Activated T-helper 2 cell treated with anti-CD3 and anti-CD28 coated beads, Interferon-gamma antibody, Interleukin-2, Interleukin-4, amounts not matched to agents 10 μg/mL and 5 μg/mL and 100 μg/mL, durations not matched to agents 14 hours and 24 hours and 36 hours (primary cell): ENCODE measurements around the gene PPP2R2B. TPM values are rescaled to one million over a fixed set of nuclear protein-coding genes. Genes with fewer than 3 reads are reported as not detected.
"Not testable (repeated sequence)": the region's sequence is repeated elsewhere in the genome, so short reads cannot be mapped to it uniquely, and the experiment has no call there.

ENCODE experiments used
- DNase-seq: peaks from one replicate; pipeline ENCODE4 v3.0.0; 2021; ENCODE audit warnings: low spot score
- H3K27ac Mint-ChIP-seq: one replicate; pipeline ENCODE4 v1.8.0; 2021; ENCODE audit warnings: mixed read lengths
- H3K27me3 Mint-ChIP-seq: one replicate; pipeline ENCODE4 v1.8.0; 2021; ENCODE audit warnings: low read depth, mixed read lengths
- H3K36me3 Mint-ChIP-seq: one replicate; pipeline ENCODE4 v1.8.0; 2021; ENCODE audit warnings: low read depth, mixed read lengths
- H3K4me1 Mint-ChIP-seq: one replicate; pipeline ENCODE4 v1.8.0; 2021; ENCODE audit warnings: low read depth, mixed read lengths
- H3K4me3 Mint-ChIP-seq: one replicate; pipeline ENCODE4 v1.8.0; 2021; ENCODE audit warnings: low read depth, mild to moderate bottlenecking, moderate library complexity, mixed read lengths
- H3K9me3 Mint-ChIP-seq: one replicate; pipeline ENCODE4 v1.8.0; 2021; ENCODE audit warnings: mixed read lengths
- intact Hi-C: fragments of 100-400 bp; cut with micrococcal nuclease; formaldehyde crosslinking; loops from one replicate; pipeline ENCODE4 v1.15.1; 2023
- total RNA-seq: library from RNA; stranded (reverse); gene quantifications from 2 replicates; pipeline ENCODE4 v1.2.3, GENCODE V29; 2022

PPP2R2B gene
- total RNA-seq, 1 donor from 2014 or later, result 0.34 TPM

DNA sequence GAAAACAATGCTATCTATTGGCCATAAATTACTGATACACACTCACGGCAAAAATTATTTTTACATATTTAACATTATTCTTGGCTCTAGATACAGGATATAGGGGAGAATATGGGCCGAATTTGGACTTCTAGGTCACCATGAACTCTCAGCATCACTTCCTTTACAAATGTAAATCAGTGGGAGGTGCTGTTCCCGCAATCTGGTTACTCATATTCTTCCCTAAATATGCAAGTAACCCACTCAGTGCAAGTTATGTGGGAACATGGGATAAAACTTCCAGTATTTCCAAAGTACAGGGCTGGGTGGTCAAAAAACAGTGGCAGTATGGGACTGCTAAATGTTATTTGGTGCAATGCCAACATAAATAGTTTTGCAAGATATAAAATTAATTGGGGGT lies 145.6 kb downstream of the PPP2R2B start:
- intact Hi-C loops, result no loop called here
- H3K27ac Mint-ChIP-seq, result no peak overlapping the region

GRCh38 chr5:146731909-146732659 lies 146.5 kb downstream of the PPP2R2B start:
- H3K4me1 Mint-ChIP-seq, result no peaks in the 10 kb centered on the region
- intact Hi-C loops, result no loop called here
- no peak overlapping the region for H3K4me3 Mint-ChIP-seq
- H3K27me3 Mint-ChIP-seq, result no peaks in the 10 kb centered on the region
- H3K27ac Mint-ChIP-seq, result no peak overlapping the region
- H3K9me3 Mint-ChIP-seq, result peaks cover 24% of the 10 kb centered on the region
- peaks cover 5% of the 10 kb centered on the region for H3K36me3 Mint-ChIP-seq
- DNase-seq, result no peak

More for the DNA sequence above, 145.6 kb downstream of the PPP2R2B start:
- H3K4me3 Mint-ChIP-seq, result no peak overlapping the region
- no peaks in the 10 kb centered on the region for H3K27me3 Mint-ChIP-seq
- peaks cover 5% of the 10 kb centered on the region for H3K36me3 Mint-ChIP-seq
- no peaks in the 10 kb centered on the region for H3K4me1 Mint-ChIP-seq
- no peak for DNase-seq
- H3K9me3 Mint-ChIP-seq, result peaks cover 20% of the 10 kb centered on the region

- H3K36me3 Mint-ChIP-seq, H3K4me1 Mint-ChIP-seq, H3K4me3 Mint-ChIP-seq, H3K27me3 Mint-ChIP-seq, H3K27ac Mint-ChIP-seq, intact Hi-C loops, DNase-seq: not testable (repeated sequence)
- peaks cover 24% of the 10 kb centered on the region for H3K9me3 Mint-ChIP-seq
Measured at GRCh38 chr5:146728746-146729145, 149.8 kb downstream of the PPP2R2B start.

GRCh38 chr5:146726891-146727290 lies 151.7 kb downstream of the PPP2R2B start:
- H3K27ac Mint-ChIP-seq, result no peak overlapping the region
- H3K36me3 Mint-ChIP-seq, result peaks cover 5% of the 10 kb centered on the region
- DNase-seq, result no peak
- intact Hi-C loops, result no loop called here
- no peaks in the 10 kb centered on the region for H3K4me1 Mint-ChIP-seq
- H3K9me3 Mint-ChIP-seq, result peaks cover 24% of the 10 kb centered on the region
- no peak overlapping the region for H3K4me3 Mint-ChIP-seq
- H3K27me3 Mint-ChIP-seq, result no peaks in the 10 kb centered on the region

GRCh38 chr5:146726020-146726419 lies 152.5 kb downstream of the PPP2R2B start:
- Mint-ChIP-seq H3K27me3 (no peaks in the 10 kb centered on the region), H3K4me1 (no peaks in the 10 kb centered on the region), H3K4me3 (no peak overlapping the region), H3K36me3 (peaks cover 5% of the 10 kb centered on the region), H3K27ac (no peak overlapping the region), H3K9me3 (peaks cover 24% of the 10 kb centered on the region)
- DNase-seq, result no peak
- intact Hi-C loops, result no loop called here

DNA sequence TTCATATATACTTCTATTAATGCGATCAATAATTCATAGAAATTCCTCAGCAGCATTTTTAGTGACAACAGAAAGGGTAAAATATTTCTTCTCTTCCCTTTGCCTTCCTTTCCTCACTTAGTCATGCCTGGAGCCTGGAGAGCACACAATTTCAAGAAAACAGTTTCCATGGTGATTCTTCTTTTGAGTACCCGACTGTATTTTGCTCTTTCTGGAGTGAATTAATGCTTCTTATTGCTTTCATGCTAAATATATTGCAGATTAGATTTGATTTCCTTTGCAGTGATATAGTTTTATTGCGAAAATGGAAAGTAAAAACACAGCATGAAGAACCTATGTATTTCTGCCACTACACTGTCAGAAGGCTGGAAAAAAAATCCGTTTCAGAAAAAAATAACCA lies 153.5 kb downstream of the PPP2R2B start:
- H3K4me3 Mint-ChIP-seq, result no peak overlapping the region
- intact Hi-C loops, result no loop called here
- peaks cover 2% of the 10 kb centered on the region for H3K4me1 Mint-ChIP-seq
- H3K27ac Mint-ChIP-seq, result no peak overlapping the region
- H3K9me3 Mint-ChIP-seq, result peaks cover 15% of the 10 kb centered on the region
- peaks cover 5% of the 10 kb centered on the region for H3K36me3 Mint-ChIP-seq
- H3K27me3 Mint-ChIP-seq, result no peaks in the 10 kb centered on the region
- DNase-seq, result no peak

GRCh38 chr5:146722361-146722779 lies 156.2 kb downstream of the PPP2R2B start:
- Mint-ChIP-seq H3K27me3 (peaks cover 2% of the 10 kb centered on the region), H3K4me1 (peaks cover 2% of the 10 kb centered on the region), H3K27ac (no peak overlapping the region), H3K4me3 (no peak overlapping the region), H3K36me3 (no peaks in the 10 kb centered on the region), H3K9me3 (no peaks in the 10 kb centered on the region)
- intact Hi-C loops, result no loop called here
- no peak for DNase-seq

DNA sequence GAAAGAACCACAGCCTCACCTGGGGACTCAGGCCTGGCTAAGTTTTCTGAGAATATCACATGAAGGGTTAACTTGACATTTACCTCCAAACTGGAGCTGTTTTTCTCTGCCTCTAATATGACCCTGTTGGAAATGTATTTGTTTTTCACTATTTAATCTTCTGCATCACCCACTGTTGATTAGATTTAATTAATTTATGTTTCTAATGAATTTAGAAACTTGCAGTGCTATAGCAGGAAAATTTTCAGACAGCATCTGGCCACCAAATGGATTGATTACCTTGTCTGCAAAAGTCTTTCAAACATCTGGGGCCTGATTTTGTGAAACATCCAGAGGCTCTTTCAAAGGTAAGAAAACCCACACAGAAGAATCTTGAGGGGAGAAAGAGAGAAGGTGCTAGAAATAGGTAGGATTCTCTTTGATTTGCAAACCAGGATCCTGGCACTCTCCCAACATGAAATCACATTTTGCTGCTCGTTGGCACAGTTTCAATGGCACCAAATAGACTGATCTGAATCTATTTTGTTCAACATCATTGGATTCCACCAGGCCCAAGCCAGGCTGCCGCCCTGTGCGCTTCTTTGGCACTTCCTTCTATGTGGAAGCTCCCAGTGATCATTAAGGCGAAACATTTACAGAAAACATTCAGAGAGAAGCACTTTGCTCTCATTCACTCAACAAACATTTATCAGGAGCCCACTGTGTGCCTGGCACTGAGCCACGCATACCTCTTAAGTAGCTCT lies 157.3 kb downstream of the PPP2R2B start:
- Mint-ChIP-seq H3K4me1 (peaks cover 2% of the 10 kb centered on the region), H3K27me3 (peaks cover 5% of the 10 kb centered on the region), H3K27ac (no peak overlapping the region), H3K4me3 (no peak overlapping the region), H3K36me3 (no peaks in the 10 kb centered on the region), H3K9me3 (no peaks in the 10 kb centered on the region)
- intact Hi-C loops, result no loop called here
- DNase-seq, result no peak

GRCh38 chr5:146720107-146720506 lies 158.4 kb downstream of the PPP2R2B start:
- peaks cover 2% of the 10 kb centered on the region for H3K4me1 Mint-ChIP-seq
- DNase-seq, result no peak
- H3K27ac Mint-ChIP-seq, result no peak overlapping the region
- no peaks in the 10 kb centered on the region for H3K9me3 Mint-ChIP-seq
- no peaks in the 10 kb centered on the region for H3K36me3 Mint-ChIP-seq
- intact Hi-C loops, result no loop called here
- H3K27me3 Mint-ChIP-seq, result peaks cover 5% of the 10 kb centered on the region
- H3K4me3 Mint-ChIP-seq, result no peak overlapping the region

GRCh38 chr5:146719179-146719578 lies 159.4 kb downstream of the PPP2R2B start:
- Mint-ChIP-seq H3K4me3 (no peak overlapping the region), H3K36me3 (no peaks in the 10 kb centered on the region), H3K27me3 (peaks cover 5% of the 10 kb centered on the region), H3K27ac (no peak overlapping the region), H3K4me1 (peaks cover 2% of the 10 kb centered on the region), H3K9me3 (no peaks in the 10 kb centered on the region)
- no peak for DNase-seq
- intact Hi-C loops, result no loop called here

DNA sequence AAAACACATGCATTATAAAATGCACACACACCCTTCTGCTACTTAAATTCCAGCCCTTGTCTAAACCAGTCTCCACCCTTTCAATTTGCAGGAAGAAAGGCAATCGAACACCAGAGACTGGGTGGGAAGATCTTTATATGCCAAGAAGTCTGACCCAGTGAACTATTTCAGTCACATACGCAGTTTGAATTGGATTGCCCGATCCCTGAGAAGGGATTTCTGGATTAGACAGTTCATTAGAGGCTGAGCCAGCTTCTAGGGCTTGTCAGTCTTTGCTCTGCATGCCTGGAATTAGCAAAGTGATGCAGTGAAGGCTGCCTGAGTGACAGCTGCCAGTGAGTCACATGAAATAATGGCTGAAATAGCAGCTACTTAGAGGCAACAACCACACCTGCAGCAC lies 159.9 kb downstream of the PPP2R2B start:
- DNase-seq, result no peak
- no peak overlapping the region for H3K4me3 Mint-ChIP-seq
- no peaks in the 10 kb centered on the region for H3K36me3 Mint-ChIP-seq
- intact Hi-C loops, result no loop called here
- peaks cover 2% of the 10 kb centered on the region for H3K4me1 Mint-ChIP-seq
- no peaks in the 10 kb centered on the region for H3K9me3 Mint-ChIP-seq
- H3K27ac Mint-ChIP-seq, result no peak overlapping the region
- H3K27me3 Mint-ChIP-seq, result peaks cover 5% of the 10 kb centered on the region

GRCh38 chr5:146717951-146718350 lies 160.6 kb downstream of the PPP2R2B start:
- DNase-seq, result no peak
- Mint-ChIP-seq H3K9me3 (no peaks in the 10 kb centered on the region), H3K36me3 (no peaks in the 10 kb centered on the region), H3K27ac (no peak overlapping the region), H3K4me3 (no peak overlapping the region), H3K4me1 (peaks cover 2% of the 10 kb centered on the region), H3K27me3 (peaks cover 5% of the 10 kb centered on the region)
- intact Hi-C loops, result no loop called here

DNA sequence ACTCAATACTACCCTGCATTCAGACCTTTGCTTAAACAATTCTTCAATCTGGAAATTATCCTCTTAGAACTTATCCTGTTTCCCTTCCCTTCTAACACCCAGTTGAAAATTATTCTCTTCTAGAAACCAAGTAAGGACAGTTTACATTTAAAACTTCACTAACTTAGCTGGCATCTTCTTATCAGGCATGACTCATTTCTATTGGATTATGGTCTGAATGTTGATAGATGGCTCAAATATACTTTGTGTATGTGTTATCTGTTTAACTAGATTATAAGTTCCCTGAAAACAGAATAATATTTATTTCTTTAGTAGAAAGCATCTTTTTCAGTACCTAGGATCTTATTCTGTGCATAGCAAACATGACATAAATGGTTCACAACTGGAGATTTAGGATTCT lies 161.9 kb downstream of the PPP2R2B start:
- H3K4me1 Mint-ChIP-seq, result peaks cover 2% of the 10 kb centered on the region
- no peak for DNase-seq
- no peaks in the 10 kb centered on the region for H3K36me3 Mint-ChIP-seq
- intact Hi-C loops, result no loop called here
- H3K4me3 Mint-ChIP-seq, result no peak overlapping the region
- H3K27me3 Mint-ChIP-seq, result peaks cover 5% of the 10 kb centered on the region
- no peaks in the 10 kb centered on the region for H3K9me3 Mint-ChIP-seq
- H3K27ac Mint-ChIP-seq, result no peak overlapping the region
